Left hindlimb (tissue), 1 donor: ENCODE data around the gene DNMT3A.

Experiments used
- DNase-seq: peaks from one replicate; pipeline ENCODE4 v3.0.0-alpha.2; 2018

The DNMT3A gene

DNA sequence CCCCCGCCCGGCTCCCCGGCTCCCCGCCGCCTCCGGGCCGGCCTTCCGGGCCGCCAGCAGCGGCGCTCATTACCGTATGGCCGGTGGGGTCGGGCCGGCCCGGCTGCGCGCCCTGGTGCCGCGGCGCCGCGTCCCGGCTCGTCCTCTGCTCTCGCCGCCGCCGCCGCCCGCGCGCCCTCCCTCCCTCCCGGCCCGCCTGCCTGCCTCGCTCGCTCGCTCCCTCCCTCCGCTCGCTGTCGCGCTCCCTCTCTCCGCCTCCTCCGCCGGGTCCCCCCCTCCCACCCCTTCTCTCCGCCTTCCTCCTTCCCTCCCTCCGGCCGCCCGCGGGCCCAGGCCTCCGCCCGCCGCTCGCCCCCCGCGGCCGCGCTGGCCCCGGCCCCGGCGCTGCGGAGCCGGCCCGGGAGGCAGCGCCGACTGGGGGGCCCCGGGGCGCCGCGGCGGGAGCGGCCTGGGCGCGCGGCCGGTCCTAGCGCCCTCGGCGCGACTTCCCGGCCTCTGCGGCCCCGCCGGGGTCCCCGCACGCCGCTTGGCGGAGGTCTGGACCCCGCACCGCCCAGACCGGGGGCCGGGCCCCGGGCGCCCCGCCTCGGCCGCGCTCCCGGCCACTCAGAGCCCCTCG is at the start of gene DNMT3A:
Gene DNMT3A, minus strand, starts transcription at position 173 of the 619 bp plus-strand sequence. CDS start 27,941 bp downstream, outside the sequence.
- DNase-seq: peak; percentile 89

GRCh38 chr2:25389161-25389560 is 47.4 kb upstream of the DNMT3A start:
- no peak for DNase-seq

DNA sequence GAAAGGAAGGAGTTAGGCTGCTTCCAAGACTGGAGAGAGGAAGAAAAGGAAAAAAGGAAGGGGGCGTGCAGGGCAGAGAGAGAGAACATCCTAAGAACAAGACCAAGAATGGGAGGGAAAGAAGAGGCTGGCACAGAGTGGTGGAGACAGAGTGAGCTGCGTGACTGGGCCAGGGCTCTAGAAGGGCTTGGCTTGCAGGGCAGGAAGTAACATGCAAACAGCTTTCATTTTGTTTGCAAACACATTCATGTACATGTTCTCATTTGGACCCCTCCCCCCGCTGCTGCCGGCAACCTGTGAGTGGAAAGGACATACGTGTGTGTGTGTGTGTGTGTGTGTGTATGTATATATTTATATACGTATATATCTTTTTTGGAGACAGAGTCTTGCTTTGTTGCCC is 46.8 kb upstream of the DNMT3A start:
- no peak for DNase-seq

- DNase-seq: no peak
Observed at GRCh38 chr2:25387876-25388449, 46.2 kb upstream of the DNMT3A start.

DNA sequence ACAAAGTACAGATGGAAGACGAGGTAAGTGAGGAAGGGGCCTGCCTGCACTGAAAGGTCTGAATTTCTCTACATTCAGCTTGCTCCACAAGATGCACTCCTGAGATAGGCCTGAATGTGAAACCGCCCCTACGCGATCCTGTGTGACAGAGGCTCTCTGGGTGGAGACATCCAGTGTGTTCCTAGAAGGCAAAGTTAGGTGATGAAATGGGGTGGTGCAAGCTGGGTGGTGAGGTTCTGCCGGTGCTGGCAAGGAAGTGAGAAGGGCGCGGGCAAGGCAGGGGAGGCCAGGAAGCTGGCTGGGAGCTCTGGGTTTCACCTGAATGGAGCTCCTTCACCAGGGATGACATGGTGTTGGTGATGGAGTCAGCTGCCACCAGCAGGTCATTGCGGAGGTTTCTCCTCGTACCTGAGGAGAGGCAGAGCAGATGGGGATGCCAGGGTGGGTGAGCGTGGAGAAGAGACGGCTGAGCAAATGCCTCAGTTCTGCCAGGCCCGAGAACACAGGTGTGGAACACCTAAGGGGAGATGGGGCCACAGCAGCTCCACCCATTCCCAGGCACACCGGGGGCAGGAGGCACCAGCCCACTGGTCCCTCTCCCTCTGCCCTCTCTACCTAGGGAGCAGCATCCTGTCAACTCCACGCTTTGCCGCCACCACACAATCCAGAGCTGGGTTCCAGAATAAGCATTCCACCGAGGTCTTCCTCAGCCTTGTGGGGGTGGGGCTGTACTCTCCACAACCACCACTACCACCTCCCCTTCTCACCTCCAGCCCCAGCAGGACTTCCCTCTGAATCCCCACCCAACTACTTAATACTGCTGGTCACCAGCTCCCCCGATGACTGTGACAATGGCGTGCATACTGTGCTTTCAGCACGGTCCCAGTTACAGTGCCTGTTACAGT is 45.5 kb upstream of the DNMT3A start:
- DNase-seq: peak; percentile 15

DNA sequence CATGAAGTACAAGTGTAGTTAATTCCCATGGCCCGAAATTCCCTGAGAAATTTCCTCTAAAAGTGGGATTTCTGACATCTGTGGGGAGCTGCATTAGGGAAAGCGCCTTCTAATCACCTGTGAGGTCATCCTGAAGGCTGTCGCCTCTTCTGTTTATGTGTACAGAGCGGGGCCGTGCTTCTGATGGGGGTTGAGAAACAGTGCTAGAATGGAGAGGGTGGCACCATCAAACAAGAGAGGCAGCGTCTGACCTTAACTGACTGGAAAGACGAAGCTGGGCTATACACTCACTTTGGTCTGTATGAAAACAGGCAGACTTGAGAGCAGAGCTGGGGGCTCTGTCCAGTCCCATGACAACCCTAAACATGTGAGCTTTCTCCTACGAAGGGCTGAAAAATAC is 44.2 kb upstream of the DNMT3A start:
- no peak for DNase-seq

- no peak for DNase-seq
Observed at GRCh38 chr2:25383806-25384205, 42.1 kb upstream of the DNMT3A start.

- DNase-seq: peak; percentile 15
Observed at GRCh38 chr2:25381502-25381901, 39.8 kb upstream of the DNMT3A start.

GRCh38 chr2:25380586-25381375 is 39.1 kb upstream of the DNMT3A start:
- DNase-seq: peak; percentile 61

DNA sequence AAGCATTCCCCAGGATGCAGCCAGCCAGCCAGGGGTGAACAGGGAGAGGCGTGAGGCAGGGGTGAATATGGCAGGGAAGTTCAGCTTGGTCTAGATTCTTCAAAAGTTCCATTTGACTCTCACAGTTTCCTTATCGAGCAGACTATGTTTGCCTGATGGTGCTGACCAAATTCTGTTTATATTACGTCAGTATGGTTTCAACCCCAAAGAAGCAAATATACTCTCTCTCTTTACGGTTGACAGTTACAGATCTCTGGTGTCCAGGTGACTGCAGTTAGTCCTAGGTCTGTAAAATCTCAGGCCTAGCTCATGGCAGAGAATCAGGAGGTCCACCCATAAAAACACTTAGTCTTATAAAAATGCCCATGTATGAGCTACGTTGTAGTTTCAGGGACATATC is 38.3 kb upstream of the DNMT3A start:
- DNase-seq: peak; percentile 3

GRCh38 chr2:25379535-25379934 is 37.8 kb upstream of the DNMT3A start:
- peak; percentile 24 for DNase-seq

- peak; percentile 29 for DNase-seq
Observed at GRCh38 chr2:25378731-25379490, 37.2 kb upstream of the DNMT3A start.

GRCh38 chr2:25377822-25378421 is 36.2 kb upstream of the DNMT3A start:
- DNase-seq: peak; percentile 19

GRCh38 chr2:25376750-25377621 is 35.3 kb upstream of the DNMT3A start:
- peak; percentile 92 for DNase-seq

DNA sequence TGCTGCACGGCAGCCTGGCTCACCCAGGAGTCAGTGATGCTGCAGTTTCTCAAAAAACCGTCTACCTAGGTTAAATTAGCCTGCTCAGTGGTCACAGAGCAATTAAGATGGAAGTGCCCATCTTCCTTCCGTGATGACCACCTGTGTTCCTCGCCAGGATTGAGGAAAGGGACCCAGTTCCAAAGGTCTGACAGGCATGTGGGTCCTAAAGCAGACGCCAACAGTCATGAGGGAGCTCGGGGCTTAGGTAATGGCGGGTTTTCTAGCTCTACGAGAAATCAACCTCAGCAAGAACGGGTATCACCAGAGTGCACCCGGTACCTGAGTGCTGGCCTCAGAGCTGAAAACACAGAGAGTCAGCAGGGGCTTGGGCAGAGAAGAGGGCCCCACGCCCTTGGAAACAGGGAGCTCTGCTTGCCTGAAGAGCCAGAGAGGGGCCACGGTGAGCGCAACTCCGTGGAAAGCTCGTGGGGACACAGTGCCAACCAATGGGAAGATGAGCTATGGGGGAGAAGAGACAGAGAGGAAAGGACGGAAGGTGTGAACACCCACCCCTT is 34.3 kb upstream of the DNMT3A start:
- DNase-seq: no peak

DNA sequence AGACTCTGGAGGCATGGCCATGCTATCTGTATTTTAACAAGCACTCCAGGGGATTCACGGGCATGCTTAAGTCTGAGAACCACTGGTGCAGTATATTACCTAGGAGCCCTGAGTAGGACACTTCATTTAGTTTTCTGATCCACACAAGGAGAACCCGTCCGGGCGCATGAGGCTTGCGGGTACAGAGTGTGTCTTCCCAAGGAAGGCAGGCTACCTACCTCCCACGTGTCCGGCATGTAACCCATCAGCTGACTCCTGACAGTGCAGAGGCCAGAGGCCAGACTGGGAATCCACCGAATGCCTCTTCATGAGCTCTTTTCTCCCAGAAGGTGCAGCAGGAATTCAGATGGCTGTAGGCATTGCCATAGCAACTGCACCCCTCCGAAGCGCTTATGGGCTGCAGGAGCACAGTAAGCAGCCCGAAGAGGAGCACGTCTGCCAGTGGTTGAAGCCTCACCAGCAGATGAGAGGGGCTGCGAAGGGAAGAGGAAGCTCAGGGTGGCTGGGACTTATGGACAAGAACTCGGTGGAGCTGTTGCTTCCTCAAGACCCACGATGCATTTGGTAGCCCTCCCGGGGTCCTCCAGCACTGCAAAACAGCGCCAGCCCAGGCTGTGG is 33.8 kb upstream of the DNMT3A start:
- no peak for DNase-seq

DNA sequence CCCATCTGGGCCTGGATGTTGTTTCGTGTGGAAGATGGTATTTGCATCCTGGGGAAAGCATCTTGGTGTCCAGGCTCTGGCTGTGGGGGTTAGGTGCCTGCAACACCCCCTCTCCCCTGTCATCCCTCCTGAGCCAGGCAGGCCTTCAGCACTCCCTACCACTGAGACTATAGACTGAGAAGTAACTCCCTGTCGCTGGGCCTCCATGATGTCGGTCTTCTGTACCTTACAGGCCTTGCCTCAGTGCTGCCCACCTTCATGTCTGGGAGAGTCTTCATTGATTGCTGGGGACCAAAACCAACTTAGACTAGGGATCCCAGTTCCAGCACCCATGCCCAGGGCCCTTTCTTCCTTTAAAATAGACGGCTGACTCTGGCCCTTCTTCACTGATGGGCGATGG is 33.1 kb upstream of the DNMT3A start:
- no peak for DNase-seq

DNA sequence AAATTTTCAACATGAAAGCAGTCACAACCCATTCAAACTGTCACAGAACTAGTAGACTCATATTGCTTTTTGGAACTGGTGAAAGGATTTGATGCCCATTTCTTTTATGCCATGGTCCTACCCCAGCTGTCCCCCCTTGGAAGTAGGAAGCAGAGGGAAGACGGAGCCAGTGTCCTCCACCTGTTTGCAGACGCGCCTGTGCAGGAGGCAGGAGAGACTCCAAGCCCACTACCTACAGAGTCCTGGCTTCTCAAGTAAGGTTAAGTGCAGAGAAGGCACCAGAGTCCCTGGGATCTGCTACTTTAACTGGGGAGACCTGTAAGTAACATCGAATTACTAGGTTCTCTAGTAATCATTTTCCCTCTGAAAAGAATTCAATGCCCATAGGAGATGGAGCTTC is 32.7 kb upstream of the DNMT3A start:
- DNase-seq: no peak

GRCh38 chr2:25373269-25373981 is 31.7 kb upstream of the DNMT3A start:
- no peak for DNase-seq
